HCT116 (cell line): ENCODE results near the gene SH2D2A. TPM values are rescaled to one million over a fixed set of nuclear protein-coding genes. Genes with fewer than 3 reads are reported as not detected.

Source experiments
- ATAC-seq: fragments of 200-7000 bp; cut with Tn5 transposase; 2 replicates; pipeline ENCODE4 v1.9.1; 2020; ENCODE audit warnings: mild to moderate bottlenecking, moderate library complexity
- BruUV-seq: library from RNA; stranded (reverse); fragments of 400-500 nt; replicated peaks from 2 replicates; lab custom pipeline; 2021; lab: Mats Ljungman, UMichigan
- CTCF ChIA-PET: fragments of 300-600 bp; sonication (Branson Sonifier 250); formaldehyde crosslinking; loops from one replicate; lab custom pipeline; 2021; ENCODE audit warnings: antibody characterized with exemption; lab: Charles Lee
- POLR2A ChIA-PET: fragments of 300-600, 350-600 bp; sonication (Branson Sonifier 250); formaldehyde crosslinking; loops from one replicate; lab custom pipeline; 2021; ENCODE audit warnings: antibody characterized with exemption; lab: Charles Lee
- RAD21 ChIA-PET, 2 experiments: fragments of 300-600 bp; sonication (Branson Sonifier 250); formaldehyde crosslinking; loops; one replicate each; lab custom pipeline; 2023; ENCODE audit warnings: low total read pairs in 2 of 2; ENCODE audit not compliant: uncharacterized antibody in 2 of 2, unreplicated experiment in 2 of 2, low non-redundant PET in 1 of 2; lab: Charles Lee
- DNase-seq: peaks from one replicate; pipeline ENCODE4 v3.0.0-alpha.2; 2010; ENCODE audit warnings: low read depth, low spot score
- H2AFZ ChIP-seq: fragments of 200-600 bp; shearing (Covaris generic), sonication (generic); 2 replicates; pipeline ENCODE4 v1.6.1; 2017; ENCODE audit warnings: low read depth, mixed run types, mixed read lengths, antibody characterized with exemption, low read length; ENCODE audit not compliant: poor library complexity, severe bottlenecking
- H3K27ac ChIP-seq: 2 replicates; pipeline ENCODE4 v1.5.1; 2012; ENCODE audit warnings: low read depth, low read length
- H3K27me3 ChIP-seq: fragments of 200-600 bp; sonication (generic); 2 replicates; pipeline ENCODE4 v1.6.1; 2016; ENCODE audit warnings: mixed run types, low read length, mixed read lengths; ENCODE audit not compliant: insufficient read depth
- H3K36me3 ChIP-seq, 2 experiments: fragments of 200-500 bp in 1 of 2; fragments of 200-600 bp in 1 of 2; sonication (Bioruptor generic) in 1 of 2; sonication (generic) in 1 of 2; 2 replicates each; pipeline versions ENCODE4 v1.5.1 to v1.6.1; 2014 to 2016; ENCODE audit warnings: low read length in 2 of 2, inconsistent platforms in 1 of 2, mixed read lengths in 1 of 2, mixed run types in 1 of 2; ENCODE audit not compliant: insufficient read depth in 2 of 2, control insufficient read depth in 1 of 2
- H3K4me1 ChIP-seq, 2 experiments: fragments of 200-600 bp in 1 of 2; sonication (generic) in 1 of 2; 2 replicates each; pipeline versions ENCODE4 v1.5.1 to v1.6.1; 2012 to 2017; ENCODE audit warnings: low read length in 2 of 2, inconsistent platforms in 1 of 2, mild to moderate bottlenecking in 1 of 2, mixed read lengths in 1 of 2, mixed run types in 1 of 2, moderate library complexity in 1 of 2; ENCODE audit not compliant: insufficient read depth in 2 of 2, control insufficient read depth in 1 of 2
- H3K4me2 ChIP-seq: fragments of 200-600 bp; sonication (generic); 2 replicates; pipeline ENCODE4 v1.6.1; 2017; ENCODE audit warnings: mixed run types, low read length, mixed read lengths
- H3K4me3 ChIP-seq, 2 experiments: fragments of 200-600 bp in 1 of 2; sonication (generic) in 1 of 2; replicated peaks in 1 of 2; 2 replicates each; pipeline ENCODE4 v1.5.1; 2011 to 2016; ENCODE audit warnings: low read length in 2 of 2, control low read depth in 1 of 2, low read depth in 1 of 2, mild to moderate bottlenecking in 1 of 2, mixed read lengths in 1 of 2, mixed run types in 1 of 2
- H3K79me2 ChIP-seq: fragments of 200-600 bp; sonication (generic); 2 replicates; pipeline ENCODE4 v1.6.1; 2017; ENCODE audit warnings: mild to moderate bottlenecking, mixed run types, low read length, moderate library complexity, mixed read lengths; ENCODE audit not compliant: insufficient read depth
- H3K9ac ChIP-seq: fragments of 200-600 bp; sonication (generic); 2 replicates; pipeline ENCODE4 v1.6.1; 2016; ENCODE audit warnings: low read length, mixed read lengths
- H3K9me2 ChIP-seq: fragments of 200-600 bp; sonication (generic), shearing (Covaris generic); 2 replicates; pipeline ENCODE4 v1.6.1; 2017; ENCODE audit warnings: mixed run types, mild to moderate bottlenecking, moderate library complexity; ENCODE audit not compliant: insufficient read depth
- H3K9me3 ChIP-seq, 2 experiments: fragments of 200-500 bp in 1 of 2; fragments of 200-600 bp in 1 of 2; sonication (Bioruptor generic) in 1 of 2; sonication (generic) in 1 of 2; 2 replicates each; pipeline ENCODE4 v1.6.1; 2014 to 2017; ENCODE audit warnings: low read length in 2 of 2, mixed read lengths in 2 of 2, inconsistent platforms in 1 of 2, low read depth in 1 of 2, mild to moderate bottlenecking in 1 of 2, mixed run types in 1 of 2, moderate library complexity in 1 of 2; ENCODE audit not compliant: control insufficient read depth in 1 of 2, insufficient read depth in 1 of 2
- H4K20me1 ChIP-seq: fragments of 200-600 bp; sonication (generic), shearing (Covaris generic); 2 replicates; pipeline ENCODE4 v1.6.1; 2017; ENCODE audit warnings: mixed run types, mild to moderate bottlenecking, moderate library complexity; ENCODE audit not compliant: insufficient read depth
- ATF3 ChIP-seq: IDR thresholded peaks from 2 replicates; pipeline ENCODE4 v1.6.1; 2012
- CBX3 ChIP-seq: IDR thresholded peaks from 2 replicates; pipeline ENCODE4 v1.6.1; 2012; ENCODE audit warnings: low read depth
- EGR1 ChIP-seq: IDR thresholded peaks from 2 replicates; pipeline ENCODE4 v1.6.1; 2012; ENCODE audit warnings: low read depth
- ELF1 ChIP-seq: IDR thresholded peaks from 2 replicates; pipeline ENCODE4 v1.6.1; 2012; ENCODE audit warnings: low read depth, borderline replicate concordance
- EZH2 ChIP-seq: fragments of 200-600 bp; sonication (generic); IDR thresholded peaks from 2 replicates; pipeline ENCODE4 v1.6.1; 2017; ENCODE audit warnings: antibody characterized with exemption, mixed run types
- EZH2phosphoT487 ChIP-seq: fragments of 200-600 bp; IDR thresholded peaks from 2 replicates; pipeline ENCODE4 v1.6.1; 2018; ENCODE audit warnings: antibody characterized with exemption, borderline replicate concordance
- FOSL1 ChIP-seq: IDR thresholded peaks from 2 replicates; pipeline ENCODE4 v1.6.1; 2012; ENCODE audit warnings: low read depth
- MAX ChIP-seq: IDR thresholded peaks from 2 replicates; pipeline ENCODE4 v1.6.1; 2012
- POLR2A ChIP-seq: IDR thresholded peaks from 2 replicates; pipeline ENCODE4 v1.7.0; 2011; ENCODE audit warnings: borderline replicate concordance; ENCODE audit not compliant: insufficient read depth, insufficient read length; ENCODE audit errors: extremely low read depth
- POLR2AphosphoS5 ChIP-seq: IDR thresholded peaks from 2 replicates; pipeline ENCODE4 v1.6.1; 2011; ENCODE audit warnings: mild to moderate bottlenecking, low read depth, low read length, moderate library complexity
- RAD21 ChIP-seq: IDR thresholded peaks from 2 replicates; pipeline ENCODE4 v1.6.1; 2012; ENCODE audit warnings: low read depth, mild to moderate bottlenecking
- REST ChIP-seq: IDR thresholded peaks from 2 replicates; pipeline ENCODE4 v1.6.1; 2012; ENCODE audit warnings: low read depth
- SIN3A ChIP-seq: IDR thresholded peaks from 2 replicates; pipeline ENCODE4 v1.6.1; 2012; ENCODE audit warnings: low read depth
- SP1 ChIP-seq: IDR thresholded peaks from 2 replicates; pipeline ENCODE4 v1.6.1; 2012; ENCODE audit warnings: low read depth
- TCF7L2 ChIP-seq: IDR thresholded peaks from 2 replicates; pipeline ENCODE4 v1.7.0; 2011; ENCODE audit warnings: borderline replicate concordance, inconsistent platforms; ENCODE audit not compliant: insufficient read depth, insufficient read length; ENCODE audit errors: extremely low read depth
- YY1 ChIP-seq: IDR thresholded peaks from 2 replicates; pipeline ENCODE4 v1.6.1; 2011; ENCODE audit warnings: low read length, low read depth, moderate library complexity, mild to moderate bottlenecking; ENCODE audit not compliant: insufficient replicate concordance; ENCODE audit errors: extremely low read depth
- intact Hi-C: fragments of 100-400 bp; cut with micrococcal nuclease; formaldehyde crosslinking; loops from 2 replicates; pipeline ENCODE4 v1.10.0; 2022
- total RNA-seq: library from RNA; stranded (reverse); gene quantifications from one replicate; pipeline ENCODE4 v1.2.1, GENCODE V29; 2021; ENCODE audit not compliant: unreplicated experiment
- TF ChIP-seq, protein P1 (sequence below), 3 experiments: fragments of 200-600 bp in 1 of 3; sonication (generic) in 1 of 3; IDR thresholded peaks in 2 of 3; conservative IDR thresholded peaks in 1 of 3; 2 replicates each; pipeline ENCODE4 v1.5.1; 2012 to 2017; ENCODE audit warnings: low read depth in 2 of 3, low read length in 2 of 3, antibody characterized with exemption in 1 of 3, borderline replicate concordance in 1 of 3, control low read depth in 1 of 3, mild to moderate bottlenecking in 1 of 3, mixed read lengths in 1 of 3, mixed run types in 1 of 3, moderate library complexity in 1 of 3; ENCODE audit not compliant: insufficient read depth in 1 of 3

Gene SH2D2A
- total RNA-seq, 1 experiment from 2014 or later, result 4.8 TPM

DNA sequence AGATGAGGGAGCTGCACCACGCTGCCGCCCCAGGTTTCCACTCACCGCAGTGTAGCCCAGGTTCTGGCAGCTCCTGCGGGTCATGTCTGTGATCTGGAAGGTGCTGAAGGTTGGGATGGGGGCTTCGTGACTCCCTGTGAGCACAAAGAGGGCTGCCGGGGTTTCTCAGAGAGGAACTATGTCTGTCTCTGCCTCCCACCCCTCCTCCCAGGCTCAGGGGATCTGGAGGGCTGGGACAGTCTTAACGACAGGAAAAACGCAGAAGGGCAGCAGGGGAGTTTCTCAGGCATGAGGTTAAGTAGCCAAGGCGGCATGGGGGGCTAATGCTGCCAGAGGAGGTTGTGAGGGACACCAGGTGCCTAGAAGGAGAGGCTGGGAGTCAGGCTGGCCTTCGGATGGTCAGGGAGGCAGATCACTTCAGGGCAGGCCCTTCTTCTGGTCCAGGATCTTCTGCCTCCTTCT is 656 bp downstream of the SH2D2A start:
- Histone ChIP-seq H4K20me1 (no peaks in the 10 kb centered on the region), H3K36me3 (no peaks in the 10 kb centered on the region), H2AFZ (no peak overlapping the region), H3K9ac (no peak overlapping the region), H3K4me1 (peaks cover 15 to 40% of the 10 kb centered on the region in 2 experiments; a peak in 3 of 4 replicates), H3K4me2 (no peak overlapping the region), H3K9me3 (no peaks in the 10 kb centered on the region), H3K9me2 (no peaks in the 10 kb centered on the region), H3K27ac (no peak overlapping the region), H3K27me3 (no peaks in the 10 kb centered on the region), H3K79me2 (no peaks in the 10 kb centered on the region), H3K4me3 (no peak overlapping the region)
- ChIA-PET CTCF (no interaction called here), RAD21 (no interaction called here), POLR2A (no interaction called here)
- DNase-seq (no peak), ATAC-seq (no peak)
- no peak for TF ChIP-seq EGR1
- TF ChIP-seq FOSL1, result no peak
- no peak for TF ChIP-seq YY1
- no peak for TF ChIP-seq CBX3
- TF ChIP-seq, protein P1, sequence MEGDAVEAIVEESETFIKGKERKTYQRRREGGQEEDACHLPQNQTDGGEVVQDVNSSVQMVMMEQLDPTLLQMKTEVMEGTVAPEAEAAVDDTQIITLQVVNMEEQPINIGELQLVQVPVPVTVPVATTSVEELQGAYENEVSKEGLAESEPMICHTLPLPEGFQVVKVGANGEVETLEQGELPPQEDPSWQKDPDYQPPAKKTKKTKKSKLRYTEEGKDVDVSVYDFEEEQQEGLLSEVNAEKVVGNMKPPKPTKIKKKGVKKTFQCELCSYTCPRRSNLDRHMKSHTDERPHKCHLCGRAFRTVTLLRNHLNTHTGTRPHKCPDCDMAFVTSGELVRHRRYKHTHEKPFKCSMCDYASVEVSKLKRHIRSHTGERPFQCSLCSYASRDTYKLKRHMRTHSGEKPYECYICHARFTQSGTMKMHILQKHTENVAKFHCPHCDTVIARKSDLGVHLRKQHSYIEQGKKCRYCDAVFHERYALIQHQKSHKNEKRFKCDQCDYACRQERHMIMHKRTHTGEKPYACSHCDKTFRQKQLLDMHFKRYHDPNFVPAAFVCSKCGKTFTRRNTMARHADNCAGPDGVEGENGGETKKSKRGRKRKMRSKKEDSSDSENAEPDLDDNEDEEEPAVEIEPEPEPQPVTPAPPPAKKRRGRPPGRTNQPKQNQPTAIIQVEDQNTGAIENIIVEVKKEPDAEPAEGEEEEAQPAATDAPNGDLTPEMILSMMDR (IDR thresholded peaks at IDR 0.05 in 2 of 3, conservative IDR thresholded peaks at IDR 0.05 in 1 of 3; ENCODE audit: borderline replicate concordance in 1 of 3, insufficient read depth in 1 of 3, low read depth in 2 of 3, low read length in 2 of 3), result no peak
- TF ChIP-seq EZH2, result no peak
- TF ChIP-seq EZH2phosphoT487, result no peak
- no peak for TF ChIP-seq TCF7L2
- TF ChIP-seq SP1, result no peak
- TF ChIP-seq RAD21, result no peak
- TF ChIP-seq SIN3A, result no peak
- no peak for TF ChIP-seq ELF1
- TF ChIP-seq POLR2A, result no peak
- no peak for TF ChIP-seq REST
- TF ChIP-seq MAX, result no peak
- TF ChIP-seq ATF3, result no peak
- TF ChIP-seq POLR2AphosphoS5, result no peak
- no TSS peak for BruUV-seq
- intact Hi-C loops, result no loop called here
